Natural killer cell (primary cell): Measurements from ENCODE around the gene DISC1. TPM values are rescaled to one million over a fixed set of nuclear protein-coding genes. Genes with fewer than 3 reads are reported as not detected.
"Not testable (repeated sequence)": the region's sequence is repeated elsewhere in the genome, so short reads cannot be mapped to it uniquely, and the experiment has no call there.

ENCODE experiments used
- ATAC-seq, 3 donors: fragments of 150-1000 bp in 2 of 3; fragments of 200-7000 bp in 1 of 3; cut with Tn5 transposase; 1 replicate in 1 of 3; 2 replicates in 2 of 3; pipeline ENCODE4 v1.10.0; 2021; ENCODE audit warnings: mild to moderate bottlenecking in 2 of 3, moderate library complexity in 2 of 3
- DNase-seq, 2 donors: peaks; one replicate each; pipeline versions ENCODE4 v3.0.0 to v3.0.0-alpha.2; 2013 to 2021; ENCODE audit warnings: mixed read lengths in 1 of 2
- H3K27ac ChIP-seq: one replicate; pipeline ENCODE4 v1.5.1; 2013; ENCODE audit warnings: mild to moderate bottlenecking, low read length
- H3K27me3 ChIP-seq: one replicate; pipeline ENCODE4 v1.6.1; 2013; ENCODE audit warnings: low read length; ENCODE audit not compliant: control insufficient read depth, insufficient read depth
- H3K36me3 ChIP-seq: one replicate; pipeline ENCODE4 v1.6.1; 2013; ENCODE audit warnings: low read length; ENCODE audit not compliant: control insufficient read depth, insufficient read depth
- H3K4me1 ChIP-seq: one replicate; pipeline ENCODE4 v1.6.1; 2013; ENCODE audit warnings: low read length; ENCODE audit not compliant: control insufficient read depth, insufficient read depth
- H3K4me3 ChIP-seq: one replicate; pipeline ENCODE4 v1.5.1; 2013; ENCODE audit warnings: low read length
- H3K9me3 ChIP-seq: one replicate; pipeline ENCODE4 v1.6.1; 2013; ENCODE audit warnings: low read length; ENCODE audit not compliant: control insufficient read depth, insufficient read depth
- H3K27ac Mint-ChIP-seq, 2 donors: one replicate each; pipeline ENCODE4 v1.8.0; 2022; ENCODE audit warnings: mild to moderate bottlenecking in 2 of 2, mixed read lengths in 2 of 2, moderate library complexity in 1 of 2
- H3K27me3 Mint-ChIP-seq, 2 donors: one replicate each; pipeline ENCODE4 v1.8.0; 2022; ENCODE audit warnings: low read depth in 2 of 2, mixed read lengths in 2 of 2
- H3K36me3 Mint-ChIP-seq: one replicate; pipeline ENCODE4 v1.8.0; 2022; ENCODE audit warnings: mixed read lengths
- H3K4me1 Mint-ChIP-seq, 2 donors: one replicate each; pipeline ENCODE4 v1.8.0; 2022; ENCODE audit warnings: mixed read lengths in 2 of 2
- H3K4me3 Mint-ChIP-seq: one replicate; pipeline ENCODE4 v1.8.0; 2022; ENCODE audit warnings: mild to moderate bottlenecking, moderate library complexity, mixed read lengths
- H3K9me3 Mint-ChIP-seq, 2 donors: one replicate each; pipeline ENCODE4 v1.8.0; 2022; ENCODE audit warnings: mixed read lengths in 2 of 2
- CTCF ChIP-seq: fragments of 200-600 bp; IDR thresholded peaks from one replicate; pipeline ENCODE4 v1.8.0; 2022; ENCODE audit warnings: antibody characterized with exemption
- WGBS: methylation state at CpG from one replicate; pipeline ENCODE4 v1.1.7; 2013; ENCODE audit warnings: missing lambda C conversion rate; ENCODE audit not compliant: insufficient coverage; 5-methylcytosine and 5-hydroxymethylcytosine counted together
- intact Hi-C: fragments of 100-400 bp; cut with micrococcal nuclease; formaldehyde crosslinking; loops from one replicate; pipeline ENCODE4 v1.14.2; 2022
- total RNA-seq, 4 donors: library from RNA; stranded (reverse); fragments of 120-200 nt in 1 of 4; gene quantifications; one replicate each; pipeline versions ENCODE4 v1.2.3 to v1.2.4, GENCODE V29; 2013 to 2022

The DISC1 gene
- total RNA-seq, 3 donors from 2014 or later (not counting 1 experiment from before 2014, with no cell fraction given), result 5.9 to 10.7 (median 9.7) TPM

DNA sequence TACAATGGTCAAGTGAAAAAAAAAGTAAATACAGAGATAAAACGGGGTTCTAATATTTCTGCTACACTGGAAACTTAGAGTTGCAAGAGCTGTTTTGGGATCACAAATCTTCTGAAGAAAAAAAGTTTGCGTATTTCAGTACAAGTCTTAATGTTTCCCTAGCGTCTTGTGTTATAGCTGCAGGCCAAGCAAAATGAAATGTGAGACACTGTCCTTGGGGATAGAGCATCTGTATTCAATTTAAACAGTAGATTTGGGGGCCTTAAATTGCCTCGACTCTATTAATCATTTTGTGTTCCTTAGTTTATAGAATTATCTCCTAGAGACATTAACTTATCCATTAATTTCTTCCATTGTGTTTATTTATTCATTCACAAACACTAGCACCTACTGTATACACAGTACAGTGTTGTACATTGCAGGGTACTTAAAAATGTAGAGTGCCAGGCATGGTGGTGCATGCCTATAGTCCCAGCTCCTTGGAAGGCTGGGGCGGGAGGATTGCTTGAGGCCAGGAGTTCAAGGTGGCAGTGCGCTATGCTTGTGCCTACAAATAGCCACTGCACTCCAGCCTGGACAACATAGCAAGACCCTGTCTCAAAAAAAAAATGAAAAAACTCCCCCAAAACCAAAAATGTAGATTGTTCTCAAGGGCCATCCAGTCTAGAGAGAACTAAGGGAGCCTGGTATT lies 7.9 kb downstream of the DISC1 start:
- no peaks in the 10 kb centered on the region for H3K4me1 Mint-ChIP-seq
- no peaks in the 10 kb centered on the region for H3K27me3 Mint-ChIP-seq
- no peaks in the 10 kb centered on the region for H3K9me3 Mint-ChIP-seq
- Histone ChIP-seq H3K4me1 (no peaks in the 10 kb centered on the region), H3K9me3 (no peaks in the 10 kb centered on the region), H3K4me3 (no peak overlapping the region), H3K36me3 (no peaks in the 10 kb centered on the region), H3K27me3 (no peaks in the 10 kb centered on the region), H3K27ac (no peak overlapping the region)
- no peak overlapping the region for H3K4me3 Mint-ChIP-seq
- TF ChIP-seq CTCF, result no peak
- DNase-seq (no peak), ATAC-seq (peak in 1 of 3 donors; percentile 24)
- intact Hi-C loops, result no loop called here
- H3K36me3 Mint-ChIP-seq, result no peaks in the 10 kb centered on the region
- no peak overlapping the region for H3K27ac Mint-ChIP-seq
- WGBS, result 96% methylated on average over 5 of the region's 6 CpGs

GRCh38 chr1:231636157-231636556 lies 9.6 kb downstream of the DISC1 start:
- Histone ChIP-seq H3K4me1 (no peaks in the 10 kb centered on the region), H3K27me3 (no peaks in the 10 kb centered on the region), H3K9me3 (no peaks in the 10 kb centered on the region), H3K36me3 (no peaks in the 10 kb centered on the region), H3K27ac (no peak overlapping the region), H3K4me3 (no peak overlapping the region)
- no peak for DNase-seq
- H3K4me1 Mint-ChIP-seq, result peaks cover 5% of the 10 kb centered on the region in 2 donors
- no peaks in the 10 kb centered on the region for H3K9me3 Mint-ChIP-seq
- intact Hi-C loops, result no loop called here
- H3K27me3 Mint-ChIP-seq, result peaks cover 5 to 8% of the 10 kb centered on the region in 2 donors
- ATAC-seq, result no peak
- no peak overlapping the region for H3K4me3 Mint-ChIP-seq
- TF ChIP-seq CTCF, result no peak
- no peaks in the 10 kb centered on the region for H3K36me3 Mint-ChIP-seq
- no CpG with 5 or more reads among the region's 4 CpGs for WGBS
- H3K27ac Mint-ChIP-seq, result no peak overlapping the region

GRCh38 chr1:231636922-231637321 lies 10.3 kb downstream of the DISC1 start:
- H3K27ac Mint-ChIP-seq, H3K9me3 Mint-ChIP-seq, H3K36me3 ChIP-seq, H3K4me1 ChIP-seq, H3K27me3 Mint-ChIP-seq, H3K36me3 Mint-ChIP-seq, intact Hi-C loops, DNase-seq, H3K4me3 Mint-ChIP-seq, H3K27me3 ChIP-seq, ATAC-seq, H3K27ac ChIP-seq, H3K9me3 ChIP-seq, H3K4me3 ChIP-seq: not testable (repeated sequence)
- peaks cover 11% of the 10 kb centered on the region in 2 donors for H3K4me1 Mint-ChIP-seq
- 96% methylated on average over 2 of the region's 2 CpGs for WGBS

- H3K27ac ChIP-seq, result no peak overlapping the region
- ATAC-seq (no peak), DNase-seq (no peak)
- no peak overlapping the region for H3K4me3 Mint-ChIP-seq
- no peaks in the 10 kb centered on the region for H3K9me3 Mint-ChIP-seq
- intact Hi-C loops, result no loop called here
- H3K27me3 Mint-ChIP-seq, result peaks cover 7 to 10% of the 10 kb centered on the region in 2 donors
- H3K27me3 ChIP-seq, result no peaks in the 10 kb centered on the region
- no peak overlapping the region for H3K4me3 ChIP-seq
- no peaks in the 10 kb centered on the region for H3K36me3 ChIP-seq
- TF ChIP-seq CTCF, result no peak
- WGBS, result no CpG with 5 or more reads among the region's 1 CpG
- H3K36me3 Mint-ChIP-seq, result no peaks in the 10 kb centered on the region
- H3K27ac Mint-ChIP-seq, result no peak overlapping the region
- peaks cover 11% of the 10 kb centered on the region in 2 donors for H3K4me1 Mint-ChIP-seq
- H3K4me1 ChIP-seq, result no peaks in the 10 kb centered on the region
- H3K9me3 ChIP-seq, result no peaks in the 10 kb centered on the region
Measured at GRCh38 chr1:231638647-231639046, 12.1 kb downstream of the DISC1 start.
